GM12892 (cell line): ENCODE data around the gene A2ML1.

Experiments used
- POLR2A ChIP-seq: IDR thresholded peaks from 2 replicates; pipeline ENCODE4 v1.6.1; 2011; ENCODE audit warnings: low read depth, low read length, control low read depth
- TAF1 ChIP-seq: IDR thresholded peaks from 2 replicates; pipeline ENCODE4 v1.6.1; 2011; ENCODE audit warnings: low read depth, mild to moderate bottlenecking, control low read depth, low read length, borderline replicate concordance

- TF ChIP-seq POLR2A (no peak), TAF1 (no peak)
These were observed 25.4 kb upstream of the A2ML1 start for GRCh38 chr12:8796831-8797626.
